ENCODE results near the gene PFN4. TPM values are rescaled to one million over a fixed set of nuclear protein-coding genes. Genes with fewer than 3 reads are reported as not detected.

The PFN4 gene, protein sequence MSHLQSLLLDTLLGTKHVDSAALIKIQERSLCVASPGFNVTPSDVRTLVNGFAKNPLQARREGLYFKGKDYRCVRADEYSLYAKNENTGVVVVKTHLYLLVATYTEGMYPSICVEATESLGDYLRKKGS
- total RNA-seq (under 1 TPM in 1 of 2 experiments, not detected in 1; 0.35 TPM), polyA plus RNA-seq (not detected)

DNA sequence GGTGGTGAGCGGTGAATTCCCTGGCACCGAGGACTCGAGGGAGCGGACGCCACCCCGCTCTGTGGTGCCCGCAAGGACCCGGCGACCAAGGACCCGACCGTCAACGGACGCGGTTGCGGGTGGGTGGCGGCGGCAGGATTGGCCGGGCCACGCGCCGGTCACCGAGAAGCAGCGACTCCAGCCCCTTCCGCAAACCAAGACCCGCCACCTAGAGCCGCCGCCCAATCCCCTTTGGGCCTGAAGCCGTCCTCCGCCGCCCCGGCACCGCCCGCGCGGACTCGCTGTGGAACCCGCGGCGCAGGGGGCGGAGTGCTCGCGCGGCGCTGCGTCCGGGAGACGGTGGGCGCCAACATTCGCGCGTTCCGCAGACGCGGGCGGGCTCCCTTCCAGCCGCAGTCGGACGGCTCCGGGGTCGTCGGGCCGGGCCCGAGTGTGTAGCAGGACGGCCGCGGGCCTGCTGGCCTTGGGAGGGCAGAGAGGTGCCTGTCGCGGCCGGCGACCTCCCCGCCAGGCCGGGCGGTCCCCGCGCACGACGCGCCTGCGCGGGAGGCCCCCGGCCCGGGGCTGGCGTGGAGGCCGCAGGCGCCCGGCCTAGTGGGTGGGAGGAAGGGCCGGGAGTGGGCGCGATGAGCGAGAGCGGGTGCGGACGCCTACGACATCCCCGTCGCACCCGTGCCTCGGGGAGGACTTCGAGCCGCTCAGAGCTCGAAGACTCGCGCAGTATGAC is at the start of gene PFN4, which contains the start of gene FAM228B:
TSS of gene PFN4 (minus strand) at position 140 of the 727 bp plus-strand sequence. CDS start 799 bp downstream, outside the sequence.
TSS of gene FAM228B (plus strand) at position 275 of the 727 bp plus-strand sequence. CDS start 893 bp downstream, outside the sequence.
- Mint-ChIP-seq H3K4me3 (peak within 1 kb of the TSS; percentile 82 to 94 (median 86)), H3K36me3 (peaks cover 0 to 4% (median 2%) of the 10 kb centered on the region in 3 donors), H3K27ac (peak within 1 kb of the TSS; percentile 64 to 94 (median 90)), H3K4me1 (peaks cover 11 to 19% (median 17%) of the 10 kb centered on the region in 3 donors), H3K27me3 (no peaks in the 10 kb centered on the region), H3K9me3 (no peaks in the 10 kb centered on the region)
- H3K9me3 ChIP-seq (ENCODE audit: low read length), result no peaks in the 10 kb centered on the region
- DNase-seq, result peak; percentile 36 to 66 (median 54)
- H3K4me3 ChIP-seq (ENCODE audit: low read length), result peak within 1 kb of the TSS; percentile 76
- CTCF ChIA-PET, result interaction anchor here (1.3 kb wide), 1 partner anchor 39 kb away, joined by 6 read pairs; the partner anchor contains the start of gene TP53I3
- H3K36me3 ChIP-seq (ENCODE audit: insufficient read depth, low read length), result no peaks in the 10 kb centered on the region
- H3K27ac ChIP-seq (ENCODE audit: low read depth, low read length), result peak within 1 kb of the TSS; percentile 68
- no peaks in the 10 kb centered on the region for H3K27me3 ChIP-seq (ENCODE audit: insufficient read depth, low read length, poor library complexity, severe bottlenecking)
- POLR2A ChIA-PET, result interaction anchor here (1.9 kb wide), 1 partner anchor 47 kb away, joined by 5 read pairs; no protein-coding TSS in a partner anchor
- H3K4me1 ChIP-seq (ENCODE audit: insufficient read depth, low read length), result peaks cover 11% of the 10 kb centered on the region

DNA sequence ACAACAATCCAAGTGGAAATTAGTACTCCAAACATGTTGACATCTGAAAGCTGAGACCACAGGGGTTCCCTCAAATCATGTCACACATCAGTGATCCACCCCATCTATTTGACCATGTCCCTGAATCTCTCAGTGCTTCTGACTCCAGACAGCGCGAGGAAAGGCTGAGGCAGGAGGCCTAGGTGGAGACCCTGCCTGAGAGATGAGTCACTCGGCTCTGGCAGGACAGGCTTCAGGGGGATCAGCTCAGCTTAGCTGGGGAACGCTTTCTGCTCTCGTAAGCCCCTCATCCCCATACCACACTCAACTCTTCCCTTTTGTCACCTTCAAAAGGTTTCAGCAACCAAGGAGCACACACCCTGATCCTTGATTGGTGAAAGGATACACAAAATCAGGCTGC is 45.9 kb upstream of the PFN4 start:
- Histone ChIP-seq H3K36me3 (ENCODE audit: insufficient read depth, low read length) (no peaks in the 10 kb centered on the region), H3K4me3 (ENCODE audit: low read length) (no peak overlapping the region), H3K4me1 (ENCODE audit: insufficient read depth, low read length) (no peaks in the 10 kb centered on the region), H3K27ac (ENCODE audit: low read depth, low read length) (no peak overlapping the region), H3K27me3 (ENCODE audit: insufficient read depth, low read length, poor library complexity, severe bottlenecking) (no peaks in the 10 kb centered on the region), H3K9me3 (ENCODE audit: low read length) (no peaks in the 10 kb centered on the region)
- Mint-ChIP-seq H3K27ac (no peak overlapping the region), H3K9me3 (peaks cover 0 to 2% (median 0%) of the 10 kb centered on the region in 5 donors), H3K4me3 (no peak overlapping the region), H3K4me1 (no peaks in the 10 kb centered on the region), H3K36me3 (peaks cover 0 to 6% (median 3%) of the 10 kb centered on the region in 3 donors), H3K27me3 (peaks cover 1 to 4% of the 10 kb centered on the region in 2 donors)
- DNase-seq, result no peak
- CTCF ChIA-PET, result no interaction called here
- POLR2A ChIA-PET, result no interaction called here

DNA sequence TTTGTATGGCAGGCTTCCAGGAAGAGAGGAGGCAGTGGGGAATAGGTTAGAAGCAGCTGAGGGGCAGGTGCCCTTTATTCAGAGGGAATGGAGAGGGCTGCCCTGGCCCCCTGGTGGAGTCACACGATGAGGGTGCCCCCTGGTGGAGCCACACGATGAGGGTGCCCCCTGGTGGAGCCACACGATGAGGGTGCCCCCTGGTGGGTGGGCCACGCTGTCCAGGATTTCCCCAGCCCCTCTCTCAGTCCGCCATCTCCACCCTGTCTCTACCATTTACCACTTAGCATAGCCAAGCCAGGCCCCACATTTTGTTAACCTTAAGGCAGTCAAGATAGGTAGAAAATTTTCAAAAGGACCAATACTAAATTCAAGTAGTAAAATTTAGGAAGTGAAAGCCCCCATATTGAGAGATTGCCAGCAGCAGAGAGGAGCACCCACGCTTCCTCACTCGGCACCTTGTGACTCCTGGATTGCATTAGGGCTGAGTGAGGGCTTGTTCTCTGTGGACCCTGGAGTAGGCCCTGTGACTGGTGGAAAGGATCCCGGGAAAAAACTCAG is 41.4 kb upstream of the PFN4 start:
- no peaks in the 10 kb centered on the region for H3K27me3 ChIP-seq (ENCODE audit: insufficient read depth, low read length, poor library complexity, severe bottlenecking)
- H3K27ac ChIP-seq (ENCODE audit: low read depth, low read length), result no peak overlapping the region
- ChIA-PET POLR2A (no interaction called here), CTCF (no interaction called here)
- Mint-ChIP-seq H3K4me1 (no peaks in the 10 kb centered on the region), H3K27ac (no peak overlapping the region), H3K27me3 (peaks cover 0 to 1% of the 10 kb centered on the region in 2 donors), H3K9me3 (peaks cover 0 to 8% (median 2%) of the 10 kb centered on the region in 5 donors), H3K4me3 (no peak overlapping the region), H3K36me3 (peaks cover 6% of the 10 kb centered on the region in 3 donors)
- no peaks in the 10 kb centered on the region for H3K4me1 ChIP-seq (ENCODE audit: insufficient read depth, low read length)
- no peaks in the 10 kb centered on the region for H3K9me3 ChIP-seq (ENCODE audit: low read length)
- H3K36me3 ChIP-seq (ENCODE audit: insufficient read depth, low read length), result no peaks in the 10 kb centered on the region
- H3K4me3 ChIP-seq (ENCODE audit: low read length), result no peak overlapping the region
- DNase-seq, result peak in 4 of 5 donors; percentile 9 to 56 (median 36)

DNA sequence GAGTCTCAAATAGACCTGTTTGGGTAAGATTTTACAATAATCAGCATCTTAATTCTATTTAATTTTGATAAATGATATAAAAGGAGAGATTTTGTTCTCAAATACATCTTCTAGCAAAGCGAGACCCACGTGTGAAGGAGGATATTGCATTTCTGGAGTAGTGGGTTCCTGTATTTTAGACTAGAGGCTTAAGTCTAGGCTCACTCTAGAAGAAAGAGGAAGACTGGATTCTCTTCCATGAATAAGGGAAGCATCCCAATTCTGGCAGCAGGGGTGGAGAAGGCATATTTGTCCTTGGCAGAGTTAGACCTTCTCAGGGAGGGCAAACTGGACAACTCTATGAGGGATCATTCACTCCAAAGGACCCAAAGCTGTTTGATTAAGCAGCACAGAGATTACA is 40.5 kb upstream of the PFN4 start:
- ChIA-PET CTCF (interaction anchor here (0.9 kb wide), 1 partner anchor 337 kb away, joined by 4 read pairs; no protein-coding TSS in a partner anchor), POLR2A (no interaction called here)
- Histone ChIP-seq H3K9me3 (ENCODE audit: low read length) (no peaks in the 10 kb centered on the region), H3K27me3 (ENCODE audit: insufficient read depth, low read length, poor library complexity, severe bottlenecking) (no peaks in the 10 kb centered on the region), H3K4me1 (ENCODE audit: insufficient read depth, low read length) (no peaks in the 10 kb centered on the region), H3K4me3 (ENCODE audit: low read length) (no peak overlapping the region), H3K36me3 (ENCODE audit: insufficient read depth, low read length) (no peaks in the 10 kb centered on the region), H3K27ac (ENCODE audit: low read depth, low read length) (no peak overlapping the region)
- no peak for DNase-seq
- Mint-ChIP-seq H3K4me1 (no peaks in the 10 kb centered on the region), H3K36me3 (peaks cover 4 to 9% (median 5%) of the 10 kb centered on the region in 3 donors), H3K27me3 (peaks cover 0 to 1% of the 10 kb centered on the region in 2 donors), H3K4me3 (no peak overlapping the region), H3K27ac (no peak overlapping the region), H3K9me3 (peaks cover 0 to 8% (median 2%) of the 10 kb centered on the region in 5 donors)

DNA sequence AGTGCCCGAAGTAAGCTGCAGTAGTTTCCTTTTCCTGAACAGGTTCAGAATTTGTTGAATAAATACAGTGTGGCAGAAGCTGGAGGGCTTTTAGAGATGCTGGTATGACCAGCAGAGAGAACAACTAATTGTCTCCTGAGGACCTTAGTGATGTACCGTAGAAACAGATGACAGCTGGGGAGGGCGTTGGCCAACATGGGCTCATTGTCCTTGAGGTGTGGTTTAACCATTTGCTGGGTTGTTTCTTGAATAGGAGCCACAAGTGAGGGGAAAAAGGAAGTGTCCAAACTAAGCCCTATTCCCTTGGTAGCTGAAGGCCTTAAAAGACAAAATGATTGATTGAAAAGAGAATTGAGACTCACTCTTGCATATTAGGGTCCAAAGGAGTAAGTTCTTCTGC is 40.1 kb upstream of the PFN4 start:
- Mint-ChIP-seq H3K4me3 (no peak overlapping the region), H3K27ac (no peak overlapping the region), H3K4me1 (no peaks in the 10 kb centered on the region), H3K9me3 (peaks cover 0 to 8% (median 2%) of the 10 kb centered on the region in 5 donors), H3K36me3 (peaks cover 6 to 12% (median 6%) of the 10 kb centered on the region in 3 donors), H3K27me3 (peaks cover 0 to 1% of the 10 kb centered on the region in 2 donors)
- Histone ChIP-seq H3K36me3 (ENCODE audit: insufficient read depth, low read length) (no peaks in the 10 kb centered on the region), H3K27ac (ENCODE audit: low read depth, low read length) (no peak overlapping the region), H3K27me3 (ENCODE audit: insufficient read depth, low read length, poor library complexity, severe bottlenecking) (no peaks in the 10 kb centered on the region), H3K4me1 (ENCODE audit: insufficient read depth, low read length) (no peaks in the 10 kb centered on the region), H3K9me3 (ENCODE audit: low read length) (no peaks in the 10 kb centered on the region), H3K4me3 (ENCODE audit: low read length) (no peak overlapping the region)
- DNase-seq, result no peak
- ChIA-PET CTCF (interaction anchor here (0.9 kb wide), 1 partner anchor 337 kb away, joined by 4 read pairs; no protein-coding TSS in a partner anchor), POLR2A (no interaction called here)

DNA sequence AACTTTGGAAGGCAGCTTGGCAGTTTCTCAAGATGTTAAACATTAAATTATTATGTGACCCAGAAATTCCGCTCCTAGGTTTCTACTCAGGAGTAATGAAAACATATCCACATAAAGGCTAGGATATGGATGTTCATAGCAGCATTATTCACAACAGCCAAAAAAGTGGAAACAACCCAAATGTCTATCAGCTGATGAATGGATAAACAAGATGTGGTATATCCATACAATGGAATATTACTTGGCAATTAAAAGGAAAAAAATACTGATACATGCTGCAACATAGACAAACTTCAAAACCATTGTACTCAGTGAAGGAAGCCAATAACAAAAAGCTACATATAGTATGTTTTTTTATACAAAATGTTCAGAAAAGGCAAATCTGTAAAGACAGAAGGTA is 39.4 kb upstream of the PFN4 start:
- DNase-seq, result no peak
- CTCF ChIA-PET, result interaction anchor here (0.9 to 2.1 kb wide), 2 partner anchors 336 to 338 kb away, joined by 4 to 6 read pairs; no protein-coding TSS in a partner anchor
- Mint-ChIP-seq H3K9me3 (peaks cover 0 to 8% (median 2%) of the 10 kb centered on the region in 5 donors), H3K4me3 (no peak overlapping the region), H3K27me3 (peaks cover 0 to 1% of the 10 kb centered on the region in 2 donors), H3K4me1 (no peaks in the 10 kb centered on the region), H3K27ac (no peak overlapping the region), H3K36me3 (peaks cover 6 to 14% (median 9%) of the 10 kb centered on the region in 3 donors)
- no peaks in the 10 kb centered on the region for H3K36me3 ChIP-seq (ENCODE audit: insufficient read depth, low read length)
- no peaks in the 10 kb centered on the region for H3K9me3 ChIP-seq (ENCODE audit: low read length)
- no peaks in the 10 kb centered on the region for H3K27me3 ChIP-seq (ENCODE audit: insufficient read depth, low read length, poor library complexity, severe bottlenecking)
- POLR2A ChIA-PET, result no interaction called here
- no peak overlapping the region for H3K27ac ChIP-seq (ENCODE audit: low read depth, low read length)
- no peak overlapping the region for H3K4me3 ChIP-seq (ENCODE audit: low read length)
- H3K4me1 ChIP-seq (ENCODE audit: insufficient read depth, low read length), result no peaks in the 10 kb centered on the region

DNA sequence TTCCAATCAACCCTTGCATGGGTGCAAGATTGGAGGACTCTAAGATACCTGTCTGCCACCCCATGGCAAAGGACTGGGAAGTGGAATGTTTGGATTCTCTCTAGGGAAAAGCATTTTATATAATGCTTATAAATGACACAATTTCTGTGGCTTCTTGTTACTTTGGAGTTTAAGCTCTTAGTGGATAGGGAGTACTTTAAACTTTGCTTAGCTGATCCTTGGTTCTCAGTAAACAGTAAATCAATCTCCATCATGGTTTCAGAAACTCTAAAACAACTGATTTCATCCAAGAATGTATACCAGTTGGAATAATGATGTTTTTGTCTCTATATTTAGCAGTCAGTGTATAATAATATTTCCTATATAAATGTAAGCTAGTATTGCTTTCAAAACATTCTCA is 37.6 kb upstream of the PFN4 start:
- Histone ChIP-seq H3K27me3 (ENCODE audit: insufficient read depth, low read length, poor library complexity, severe bottlenecking) (no peaks in the 10 kb centered on the region), H3K9me3 (ENCODE audit: low read length) (no peaks in the 10 kb centered on the region), H3K27ac (ENCODE audit: low read depth, low read length) (no peak overlapping the region), H3K36me3 (ENCODE audit: insufficient read depth, low read length) (no peaks in the 10 kb centered on the region), H3K4me1 (ENCODE audit: insufficient read depth, low read length) (no peaks in the 10 kb centered on the region), H3K4me3 (ENCODE audit: low read length) (no peak overlapping the region)
- no peaks in the 10 kb centered on the region for H3K4me1 Mint-ChIP-seq
- no peak for DNase-seq
- peaks cover 0 to 8% (median 2%) of the 10 kb centered on the region in 5 donors for H3K9me3 Mint-ChIP-seq
- POLR2A ChIA-PET, result no interaction called here
- H3K27ac Mint-ChIP-seq, result no peak overlapping the region
- H3K36me3 Mint-ChIP-seq, result peaks cover 6 to 14% (median 13%) of the 10 kb centered on the region in 3 donors
- CTCF ChIA-PET, result interaction anchor here (2.1 kb wide), 1 partner anchor 336 kb away, joined by 6 read pairs; no protein-coding TSS in a partner anchor
- H3K27me3 Mint-ChIP-seq, result no peaks in the 10 kb centered on the region
- no peak overlapping the region for H3K4me3 Mint-ChIP-seq

DNA sequence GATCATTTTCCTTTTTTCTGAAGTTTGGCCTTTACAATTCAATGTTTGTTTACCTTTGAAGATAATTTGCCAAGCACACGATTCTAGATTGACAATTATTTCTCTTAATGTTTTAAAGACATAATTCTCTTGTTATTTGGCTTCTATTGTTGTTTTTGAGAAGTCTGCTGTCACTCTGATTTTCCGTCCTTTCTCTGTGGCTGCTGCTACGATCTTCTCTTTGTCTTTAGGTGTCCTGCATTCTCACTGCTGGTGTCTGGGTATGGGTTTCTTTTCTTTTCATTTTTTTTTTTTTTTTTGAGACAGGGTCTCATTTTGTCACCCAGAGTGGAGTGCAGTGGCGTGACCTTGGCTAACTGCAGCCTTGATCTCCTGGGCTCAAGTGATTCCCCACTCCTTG is 36.6 kb upstream of the PFN4 start:
- no peaks in the 10 kb centered on the region for H3K27me3 ChIP-seq (ENCODE audit: insufficient read depth, low read length, poor library complexity, severe bottlenecking)
- no peaks in the 10 kb centered on the region for H3K36me3 ChIP-seq (ENCODE audit: insufficient read depth, low read length)
- Mint-ChIP-seq H3K4me1 (no peaks in the 10 kb centered on the region), H3K9me3 (peaks cover 0 to 8% (median 2%) of the 10 kb centered on the region in 5 donors), H3K36me3 (peaks cover 6 to 14% (median 13%) of the 10 kb centered on the region in 3 donors), H3K27me3 (no peaks in the 10 kb centered on the region), H3K4me3 (no peak overlapping the region), H3K27ac (no peak overlapping the region)
- no peak for DNase-seq
- no peaks in the 10 kb centered on the region for H3K4me1 ChIP-seq (ENCODE audit: insufficient read depth, low read length)
- ChIA-PET POLR2A (no interaction called here), CTCF (no interaction called here)
- H3K27ac ChIP-seq (ENCODE audit: low read depth, low read length), result no peak overlapping the region
- no peaks in the 10 kb centered on the region for H3K9me3 ChIP-seq (ENCODE audit: low read length)
- no peak overlapping the region for H3K4me3 ChIP-seq (ENCODE audit: low read length)
